GM23248 (cell line): ENCODE data around the gene GTF2IRD1.

Experiments used
- EZH2 ChIP-seq: fragments of 200-600 bp; sonication (generic); IDR thresholded peaks from 2 replicates; pipeline ENCODE4 v1.6.1; 2018; ENCODE audit warnings: antibody characterized with exemption, mild to moderate bottlenecking; ENCODE audit not compliant: insufficient read depth, poor library complexity, severe bottlenecking
- EZH2phosphoT487 ChIP-seq: fragments of 200-600 bp; sonication (generic); IDR thresholded peaks from 2 replicates; pipeline ENCODE4 v1.6.1; 2018; ENCODE audit warnings: antibody characterized with exemption, moderate library complexity, mild to moderate bottlenecking, low read depth; ENCODE audit not compliant: insufficient read depth

GRCh38 chr7:74570533-74571156 lies 116.9 kb downstream of the GTF2IRD1 start:
- TF ChIP-seq EZH2 (no peak), EZH2phosphoT487 (no peak)
